Measurements from ENCODE around the gene YWHAQ.
"Not testable (repeated sequence)": the region's sequence is repeated elsewhere in the genome, so short reads cannot be mapped to it uniquely, and the experiment has no call there.

YWHAQ gene

GRCh38 chr2:9555297-9556120 is 75.3 kb downstream of the YWHAQ start, which contains the start of gene ADAM17:
Gene ADAM17 (minus strand): TSS chr2:9555830. CDS start chr2:9555605, 225 bp downstream.
- TF ChIP-seq, protein P1, sequence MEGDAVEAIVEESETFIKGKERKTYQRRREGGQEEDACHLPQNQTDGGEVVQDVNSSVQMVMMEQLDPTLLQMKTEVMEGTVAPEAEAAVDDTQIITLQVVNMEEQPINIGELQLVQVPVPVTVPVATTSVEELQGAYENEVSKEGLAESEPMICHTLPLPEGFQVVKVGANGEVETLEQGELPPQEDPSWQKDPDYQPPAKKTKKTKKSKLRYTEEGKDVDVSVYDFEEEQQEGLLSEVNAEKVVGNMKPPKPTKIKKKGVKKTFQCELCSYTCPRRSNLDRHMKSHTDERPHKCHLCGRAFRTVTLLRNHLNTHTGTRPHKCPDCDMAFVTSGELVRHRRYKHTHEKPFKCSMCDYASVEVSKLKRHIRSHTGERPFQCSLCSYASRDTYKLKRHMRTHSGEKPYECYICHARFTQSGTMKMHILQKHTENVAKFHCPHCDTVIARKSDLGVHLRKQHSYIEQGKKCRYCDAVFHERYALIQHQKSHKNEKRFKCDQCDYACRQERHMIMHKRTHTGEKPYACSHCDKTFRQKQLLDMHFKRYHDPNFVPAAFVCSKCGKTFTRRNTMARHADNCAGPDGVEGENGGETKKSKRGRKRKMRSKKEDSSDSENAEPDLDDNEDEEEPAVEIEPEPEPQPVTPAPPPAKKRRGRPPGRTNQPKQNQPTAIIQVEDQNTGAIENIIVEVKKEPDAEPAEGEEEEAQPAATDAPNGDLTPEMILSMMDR (IDR thresholded peaks at IDR 0.05; ENCODE audit: control insufficient read depth, insufficient read depth, low read depth, low read length, missing control alignments), result peak; percentile 56
- peak; percentile 85 for DNase-seq (ENCODE audit: low read depth)
- peak within 1 kb of the TSS; percentile 84 for H3K4me3 ChIP-seq (ENCODE audit: control insufficient read depth, low read depth, low read length)

- peak; percentile 62 for DNase-seq (ENCODE audit: low read depth)
- TF ChIP-seq, protein P1 (IDR thresholded peaks at IDR 0.05; ENCODE audit: control insufficient read depth, insufficient read depth, low read depth, low read length, missing control alignments), result no peak
- peak overlapping the region; percentile 84 for H3K4me3 ChIP-seq (ENCODE audit: control insufficient read depth, low read depth, low read length)
Observed at GRCh38 chr2:9554921-9555296, 75.9 kb downstream of the YWHAQ start.

DNA sequence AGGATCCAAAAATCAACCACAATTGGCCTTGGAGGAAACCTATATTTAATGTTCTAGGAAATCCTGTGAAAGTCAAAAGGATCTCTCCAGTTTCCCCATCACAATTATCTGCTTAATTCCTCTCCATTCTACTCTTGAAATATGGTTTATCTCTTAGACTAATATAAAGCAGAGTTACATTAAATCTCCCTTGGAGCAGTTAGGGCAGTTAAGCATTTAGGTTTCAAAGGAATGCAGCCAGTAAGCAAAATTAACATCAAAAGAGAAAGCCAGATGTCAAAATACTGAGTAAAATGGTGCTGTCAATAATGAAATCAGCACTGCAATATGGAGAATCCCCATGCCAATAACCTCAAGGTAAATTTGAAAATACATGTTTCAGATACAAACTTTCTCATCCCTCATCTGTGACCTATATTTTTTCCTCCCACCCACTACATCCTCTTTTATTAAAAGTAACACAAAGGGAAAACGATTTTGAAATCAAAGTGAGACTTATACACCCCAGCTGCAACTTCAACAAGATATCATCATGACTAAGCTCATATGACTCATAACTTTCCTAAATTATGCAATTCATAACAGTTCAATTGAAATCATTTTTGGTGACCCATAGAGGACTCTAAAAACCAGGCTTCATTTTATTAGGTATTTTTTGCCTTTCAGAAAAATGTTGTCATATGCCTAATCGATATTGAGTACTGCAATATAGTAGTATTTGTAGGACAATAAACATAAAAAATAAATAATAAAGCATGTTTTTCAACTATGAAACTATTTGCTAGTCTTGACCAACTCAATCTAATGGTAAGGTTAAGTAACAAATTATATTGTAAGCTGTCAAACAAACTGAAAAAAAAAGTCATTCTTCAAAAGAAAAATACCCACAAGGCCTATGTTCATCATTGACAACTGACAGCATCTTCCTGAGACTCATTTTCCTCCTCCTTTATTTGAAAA is 78.3 kb downstream of the YWHAQ start:
- TF ChIP-seq, protein P1 (IDR thresholded peaks at IDR 0.05; ENCODE audit: control insufficient read depth, insufficient read depth, low read depth, low read length, missing control alignments), result no peak
- no peak overlapping the region for H3K4me3 ChIP-seq (ENCODE audit: control insufficient read depth, low read depth, low read length)
- peak; percentile 61 for DNase-seq (ENCODE audit: low read depth)

DNA sequence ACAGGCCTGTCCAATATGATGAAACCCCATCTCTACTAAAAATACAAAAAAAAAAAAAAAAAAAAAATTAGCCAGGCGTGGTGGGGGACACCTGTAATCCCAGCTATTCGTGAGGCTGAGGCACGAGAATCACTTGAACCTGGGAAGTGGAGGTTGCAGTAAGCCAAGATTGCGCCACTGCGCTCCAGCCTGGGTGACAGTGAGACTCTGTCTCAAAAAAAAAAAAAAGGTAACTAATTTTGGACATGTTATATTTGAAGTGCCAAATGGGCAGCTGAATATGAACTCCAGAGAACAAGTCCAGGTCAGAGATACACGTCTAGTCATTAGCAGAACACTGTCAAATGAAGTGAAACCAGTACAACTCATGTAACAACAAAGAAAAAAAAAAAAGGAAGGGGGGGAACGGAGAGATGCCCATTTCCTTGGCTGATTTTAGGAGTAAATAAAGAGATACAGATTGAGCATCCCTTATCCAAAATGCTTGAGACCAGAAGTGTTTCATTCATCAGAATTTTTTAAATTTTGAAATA is 79.9 kb downstream of the YWHAQ start:
- H3K4me3 ChIP-seq (ENCODE audit: control insufficient read depth, low read depth, low read length); DNase-seq (ENCODE audit: low read depth): not testable (repeated sequence)

- no peak overlapping the region for H3K4me3 ChIP-seq (ENCODE audit: control insufficient read depth, low read depth, low read length)
- no peak for DNase-seq (ENCODE audit: low read depth)
- TF ChIP-seq, protein P1 (IDR thresholded peaks at IDR 0.05; ENCODE audit: control insufficient read depth, insufficient read depth, low read depth, low read length, missing control alignments), result no peak
Observed at GRCh38 chr2:9549420-9549819, 81.4 kb downstream of the YWHAQ start.

GRCh38 chr2:9548506-9548905 is 82.3 kb downstream of the YWHAQ start:
- TF ChIP-seq, protein P1 (IDR thresholded peaks at IDR 0.05; ENCODE audit: control insufficient read depth, insufficient read depth, low read depth, low read length, missing control alignments), result no peak
- DNase-seq (ENCODE audit: low read depth), result no peak
- H3K4me3 ChIP-seq (ENCODE audit: control insufficient read depth, low read depth, low read length), result no peak overlapping the region

All from AG09309 (cell line).